Measurements from ENCODE around the gene RPS6KA4.

- TF ChIP-seq, protein P1, sequence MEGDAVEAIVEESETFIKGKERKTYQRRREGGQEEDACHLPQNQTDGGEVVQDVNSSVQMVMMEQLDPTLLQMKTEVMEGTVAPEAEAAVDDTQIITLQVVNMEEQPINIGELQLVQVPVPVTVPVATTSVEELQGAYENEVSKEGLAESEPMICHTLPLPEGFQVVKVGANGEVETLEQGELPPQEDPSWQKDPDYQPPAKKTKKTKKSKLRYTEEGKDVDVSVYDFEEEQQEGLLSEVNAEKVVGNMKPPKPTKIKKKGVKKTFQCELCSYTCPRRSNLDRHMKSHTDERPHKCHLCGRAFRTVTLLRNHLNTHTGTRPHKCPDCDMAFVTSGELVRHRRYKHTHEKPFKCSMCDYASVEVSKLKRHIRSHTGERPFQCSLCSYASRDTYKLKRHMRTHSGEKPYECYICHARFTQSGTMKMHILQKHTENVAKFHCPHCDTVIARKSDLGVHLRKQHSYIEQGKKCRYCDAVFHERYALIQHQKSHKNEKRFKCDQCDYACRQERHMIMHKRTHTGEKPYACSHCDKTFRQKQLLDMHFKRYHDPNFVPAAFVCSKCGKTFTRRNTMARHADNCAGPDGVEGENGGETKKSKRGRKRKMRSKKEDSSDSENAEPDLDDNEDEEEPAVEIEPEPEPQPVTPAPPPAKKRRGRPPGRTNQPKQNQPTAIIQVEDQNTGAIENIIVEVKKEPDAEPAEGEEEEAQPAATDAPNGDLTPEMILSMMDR (IDR thresholded peaks at IDR 0.05; ENCODE audit: low read length) = no peak
- no peak for TF ChIP-seq EZH2 (IDR thresholded peaks at IDR 0.05; ENCODE audit: borderline replicate concordance, low read length)
These were observed 36.6 kb downstream of the RPS6KA4 start for GRCh38 chr11:64395545-64396078.

Data from OCI-LY1 (cell line).